Neural progenitor cell (in vitro differentiated cells): ENCODE data around the gene TRPM3. TPM values are rescaled to one million over a fixed set of nuclear protein-coding genes. Genes with fewer than 3 reads are reported as not detected.
A peak's percentile ranks its signal among the peaks of the same experiment; 100 is the strongest.

Experiments used
- DNase-seq: peaks from one replicate; pipeline ENCODE4 v3.0.0-alpha.2; 2016; ENCODE audit warnings: low spot score
- H2AFZ ChIP-seq: fragments of 200-600 bp; sonication (generic); replicated peaks from 2 replicates; pipeline ENCODE4 v1.6.1; 2016; ENCODE audit warnings: antibody characterized with exemption
- H3F3A ChIP-seq: fragments of 200-600 bp; sonication (generic); 2 replicates; pipeline ENCODE4 v1.6.1; 2016; ENCODE audit warnings: antibody characterized with exemption, low read depth
- H3K27ac ChIP-seq: fragments of 200-600 bp; sonication (generic); 2 replicates; pipeline ENCODE4 v1.5.1; 2016; ENCODE audit warnings: mild to moderate bottlenecking
- H3K27me3 ChIP-seq: fragments of 200-600 bp; sonication (generic); 2 replicates; pipeline ENCODE4 v1.6.1; 2016; ENCODE audit warnings: mild to moderate bottlenecking, moderate library complexity
- H3K36me3 ChIP-seq: fragments of 200-600 bp; sonication (generic); 2 replicates; pipeline ENCODE4 v1.5.1; 2016
- H3K4me1 ChIP-seq: fragments of 200-600 bp; sonication (generic); 2 replicates; pipeline ENCODE4 v1.6.1; 2016; ENCODE audit warnings: mixed run types
- H3K4me2 ChIP-seq: fragments of 200-600 bp; sonication (generic); 2 replicates; pipeline ENCODE4 v1.6.1; 2016
- H3K4me3 ChIP-seq: fragments of 200-600 bp; sonication (generic); 2 replicates; pipeline ENCODE4 v1.5.1; 2016
- H3K79me2 ChIP-seq: fragments of 200-600 bp; sonication (generic); 2 replicates; pipeline ENCODE4 v1.6.1; 2016; ENCODE audit warnings: low read depth
- H3K9ac ChIP-seq: fragments of 200-600 bp; sonication (generic); 2 replicates; pipeline ENCODE4 v1.6.1; 2016
- H3K9me3 ChIP-seq: fragments of 200-600 bp; sonication (generic); 2 replicates; pipeline ENCODE4 v1.5.1; 2016; ENCODE audit warnings: low read depth
- H4K20me1 ChIP-seq: fragments of 200-600 bp; sonication (generic); 2 replicates; pipeline ENCODE4 v1.6.1; 2016; ENCODE audit warnings: low read depth
- H3K27ac Mint-ChIP-seq: 3 replicates; pipeline ENCODE4 v1.8.0; 2021; ENCODE audit warnings: mixed read lengths
- H3K27me3 Mint-ChIP-seq: 2 replicates; pipeline ENCODE4 v1.8.0; 2022; ENCODE audit warnings: low read depth, mild to moderate bottlenecking, inconsistent platforms, moderate library complexity, mixed read lengths; ENCODE audit not compliant: insufficient read depth
- H3K36me3 Mint-ChIP-seq: 3 replicates; pipeline ENCODE4 v1.8.0; 2021; ENCODE audit warnings: mixed read lengths
- H3K4me1 Mint-ChIP-seq: 3 replicates; pipeline ENCODE4 v1.8.0; 2021; ENCODE audit warnings: mixed read lengths
- H3K4me3 Mint-ChIP-seq: 3 replicates; pipeline ENCODE4 v1.8.0; 2021; ENCODE audit warnings: mild to moderate bottlenecking, moderate library complexity, mixed read lengths
- H3K9me3 Mint-ChIP-seq: 3 replicates; pipeline ENCODE4 v1.8.0; 2020; ENCODE audit warnings: mixed read lengths
- CTCF ChIP-seq: fragments of 200-600 bp; sonication (generic); IDR thresholded peaks from 2 replicates; pipeline ENCODE4 v1.5.1; 2017; ENCODE audit warnings: antibody characterized with exemption, mild to moderate bottlenecking
- EZH2 ChIP-seq: fragments of 200-600 bp; sonication (generic); IDR thresholded peaks from 2 replicates; pipeline ENCODE4 v1.6.1; 2017; ENCODE audit warnings: antibody characterized with exemption, mild to moderate bottlenecking, moderate library complexity
- EZH2phosphoT487 ChIP-seq: fragments of 200-600 bp; sonication (generic); IDR thresholded peaks from 2 replicates; pipeline ENCODE4 v1.6.1; 2017; ENCODE audit warnings: antibody characterized with exemption
- total RNA-seq: library from RNA; depleted of rRNA; stranded (reverse); fragments of >200 nt; gene quantifications from 2 replicates; pipeline ENCODE4 v1.2.3, GENCODE V29; 2015; ENCODE audit warnings: low replicate concordance

Gene TRPM3
- total RNA-seq, 1 donor from 2014 or later: 37.2 TPM

- no peak overlapping the region for H3K27ac ChIP-seq
- no peak overlapping the region for H3K9ac ChIP-seq
- H3K27me3 Mint-ChIP-seq: peaks cover 2% of the 10 kb centered on the region
- no peaks in the 10 kb centered on the region for H4K20me1 ChIP-seq
- no peak overlapping the region for H3K4me2 ChIP-seq
- H3F3A ChIP-seq: peaks cover 7% of the 10 kb centered on the region
- no peak overlapping the region for H3K4me3 ChIP-seq
- H3K4me3 Mint-ChIP-seq: no peak overlapping the region
- no peaks in the 10 kb centered on the region for H3K36me3 ChIP-seq
- peaks cover 83% of the 10 kb centered on the region for H3K4me1 ChIP-seq
- H3K9me3 Mint-ChIP-seq: peaks cover 19% of the 10 kb centered on the region
- no peaks in the 10 kb centered on the region for H3K9me3 ChIP-seq
- H3K27me3 ChIP-seq: no peaks in the 10 kb centered on the region
- peaks cover 13% of the 10 kb centered on the region for H3K4me1 Mint-ChIP-seq
- peaks cover 28% of the 10 kb centered on the region for H3K36me3 Mint-ChIP-seq
- TF ChIP-seq EZH2 (no peak), CTCF (no peak), EZH2phosphoT487 (no peak)
- H2AFZ ChIP-seq: no peak overlapping the region
- no peak overlapping the region for H3K27ac Mint-ChIP-seq
- H3K79me2 ChIP-seq: peaks cover 100% of the 10 kb centered on the region
- no peak for DNase-seq
Observed at GRCh38 chr9:71112866-71113265, 8.6 kb downstream of the TRPM3 start.

GRCh38 chr9:71108937-71109336 is 12.5 kb downstream of the TRPM3 start:
- Histone ChIP-seq H3K4me3 (no peak overlapping the region), H3K9ac (no peak overlapping the region), H3K27me3 (no peaks in the 10 kb centered on the region), H3K9me3 (no peaks in the 10 kb centered on the region), H3K27ac (no peak overlapping the region), H3K79me2 (peaks cover 99% of the 10 kb centered on the region), H3K4me1 (peaks cover 63% of the 10 kb centered on the region), H3F3A (peaks cover 11% of the 10 kb centered on the region), H3K4me2 (peak overlapping the region; percentile 24), H2AFZ (no peak overlapping the region), H4K20me1 (no peaks in the 10 kb centered on the region), H3K36me3 (peaks cover 3% of the 10 kb centered on the region)
- Mint-ChIP-seq H3K27me3 (peaks cover 2% of the 10 kb centered on the region), H3K27ac (no peak overlapping the region), H3K4me1 (peaks cover 3% of the 10 kb centered on the region), H3K4me3 (no peak overlapping the region), H3K36me3 (peaks cover 14% of the 10 kb centered on the region), H3K9me3 (peaks cover 9% of the 10 kb centered on the region)
- DNase-seq: no peak
- TF ChIP-seq EZH2 (no peak), EZH2phosphoT487 (no peak), CTCF (no peak)

GRCh38 chr9:71106992-71107391 is 14.4 kb downstream of the TRPM3 start:
- H3K4me2 ChIP-seq: no peak overlapping the region
- no peaks in the 10 kb centered on the region for H4K20me1 ChIP-seq
- H3K27me3 Mint-ChIP-seq: peaks cover 2% of the 10 kb centered on the region
- H3K9ac ChIP-seq: no peak overlapping the region
- TF ChIP-seq EZH2phosphoT487: no peak
- no peak overlapping the region for H3K27ac ChIP-seq
- no peaks in the 10 kb centered on the region for H3K27me3 ChIP-seq
- H3K4me1 Mint-ChIP-seq: peaks cover 3% of the 10 kb centered on the region
- H3K79me2 ChIP-seq: peaks cover 99% of the 10 kb centered on the region
- no peak for DNase-seq
- peaks cover 49% of the 10 kb centered on the region for H3K4me1 ChIP-seq
- peaks cover 11% of the 10 kb centered on the region for H3F3A ChIP-seq
- H3K4me3 ChIP-seq: no peak overlapping the region
- peaks cover 3% of the 10 kb centered on the region for H3K36me3 ChIP-seq
- peaks cover 10% of the 10 kb centered on the region for H3K36me3 Mint-ChIP-seq
- H3K9me3 ChIP-seq: no peaks in the 10 kb centered on the region
- H3K4me3 Mint-ChIP-seq: no peak overlapping the region
- H3K27ac Mint-ChIP-seq: no peak overlapping the region
- H2AFZ ChIP-seq: no peak overlapping the region
- no peaks in the 10 kb centered on the region for H3K9me3 Mint-ChIP-seq

- no peaks in the 10 kb centered on the region for H4K20me1 ChIP-seq
- Mint-ChIP-seq H3K27me3 (peaks cover 2% of the 10 kb centered on the region), H3K4me1 (peaks cover 3% of the 10 kb centered on the region), H3K4me3 (no peak overlapping the region), H3K36me3 (peaks cover 10% of the 10 kb centered on the region), H3K9me3 (peaks cover 2% of the 10 kb centered on the region), H3K27ac (no peak overlapping the region)
- peaks cover 11% of the 10 kb centered on the region for H3F3A ChIP-seq
- DNase-seq: no peak
- peaks cover 99% of the 10 kb centered on the region for H3K79me2 ChIP-seq
- H3K36me3 ChIP-seq: peaks cover 3% of the 10 kb centered on the region
- H3K27me3 ChIP-seq: no peaks in the 10 kb centered on the region
- H3K9ac ChIP-seq: no peak overlapping the region
- peaks cover 31% of the 10 kb centered on the region for H3K4me1 ChIP-seq
- H3K9me3 ChIP-seq: no peaks in the 10 kb centered on the region
- TF ChIP-seq CTCF: no peak
- no peak for TF ChIP-seq EZH2
- TF ChIP-seq EZH2phosphoT487: no peak
- no peak overlapping the region for H3K4me3 ChIP-seq
- H3K27ac ChIP-seq: no peak overlapping the region
- no peak overlapping the region for H2AFZ ChIP-seq
- H3K4me2 ChIP-seq: no peak overlapping the region
Observed at GRCh38 chr9:71105192-71105591, 16.2 kb downstream of the TRPM3 start.
